Endothelial cell of umbilical vein (primary cell): ENCODE measurements around the gene NR3C2. TPM values are rescaled to one million over a fixed set of nuclear protein-coding genes. Genes with fewer than 3 reads are reported as not detected.

Source experiments
- BruUV-seq: library from RNA; stranded (reverse); fragments of 400-500 nt; replicated peaks from 2 replicates; lab custom pipeline; 2021; lab: Mats Ljungman, UMichigan
- CTCF ChIA-PET: fragments of 300-600, 350-600 bp; sonication (Branson Sonifier 250); formaldehyde crosslinking; loops from one replicate; lab custom pipeline; 2021; ENCODE audit warnings: antibody characterized with exemption, inconsistent platforms; lab: Charles Lee
- POLR2A ChIA-PET: fragments of 300-600, 350-600 bp; sonication (Branson Sonifier 250); formaldehyde crosslinking; loops from one replicate; lab custom pipeline; 2021; ENCODE audit warnings: antibody characterized with exemption, inconsistent platforms; lab: Charles Lee
- DNase-seq: peaks from one replicate; pipeline ENCODE4 v3.0.0-alpha.2; 2011; ENCODE audit warnings: low read depth, low spot score
- FAIRE-seq: peaks from 2 replicates; lab custom pipeline; 2011; peaks lifted over from hg19 to GRCh38; lab: Jason Lieb, UNC
- H2AFZ ChIP-seq: 2 replicates; pipeline ENCODE4 v1.6.0; 2012; ENCODE audit warnings: low read depth, low read length, control low read depth, inconsistent platforms
- H3K27ac ChIP-seq: 2 replicates; pipeline ENCODE4 v1.5.1; 2011; ENCODE audit warnings: low read depth, mild to moderate bottlenecking, control low read depth, low read length, moderate library complexity; ENCODE audit not compliant: insufficient read depth
- H3K27me3 ChIP-seq, 2 experiments: 2 replicates each; pipeline versions ENCODE4 v1.6.0 to v1.6.1; 2011; ENCODE audit warnings: low read length in 2 of 2, mixed read lengths in 1 of 2; ENCODE audit not compliant: control insufficient read depth in 2 of 2, insufficient read depth in 2 of 2
- H3K36me3 ChIP-seq, 2 experiments: 2 replicates in 1 of 2; 3 replicates in 1 of 2; pipeline ENCODE4 v1.5.1; 2011; ENCODE audit warnings: low read length in 2 of 2, mild to moderate bottlenecking in 1 of 2, moderate library complexity in 1 of 2; ENCODE audit not compliant: control insufficient read depth in 2 of 2, insufficient read depth in 2 of 2; ENCODE audit errors: extremely low read depth in 1 of 2
- H3K4me1 ChIP-seq: 3 replicates; pipeline ENCODE4 v1.5.1; 2011; ENCODE audit warnings: mild to moderate bottlenecking, low read length; ENCODE audit not compliant: control insufficient read depth, insufficient read depth; ENCODE audit errors: extremely low read depth
- H3K4me2 ChIP-seq: 2 replicates; pipeline ENCODE4 v1.6.1; 2011; ENCODE audit warnings: low read length, control low read depth, mixed read lengths; ENCODE audit not compliant: insufficient read depth
- H3K4me3 ChIP-seq, 3 experiments: fragments of 200-600 bp in 1 of 3; sonication (generic), shearing (Covaris generic) in 1 of 3; replicated peaks in 1 of 3; 2 replicates each; pipeline ENCODE4 v1.5.1; 2011 to 2016; ENCODE audit warnings: control low read depth in 3 of 3, low read length in 3 of 3, mild to moderate bottlenecking in 2 of 3, inconsistent platforms in 1 of 3, low read depth in 1 of 3, moderate library complexity in 1 of 3; ENCODE audit not compliant: insufficient read depth in 1 of 3
- H3K79me2 ChIP-seq: 2 replicates; pipeline ENCODE4 v1.6.0; 2012; ENCODE audit warnings: low read length, inconsistent platforms; ENCODE audit not compliant: control insufficient read depth, insufficient read depth
- H3K9ac ChIP-seq: replicated peaks from 2 replicates; pipeline ENCODE3; 2011; ENCODE audit warnings: low read length, control low read depth; ENCODE audit not compliant: insufficient read depth; ENCODE audit errors: extremely low read depth
- H3K9me1 ChIP-seq: replicated peaks from 3 replicates; pipeline ENCODE4 v1.6.0; 2011; ENCODE audit warnings: mild to moderate bottlenecking, low read length; ENCODE audit not compliant: control insufficient read depth, insufficient read depth; ENCODE audit errors: extremely low read depth
- H3K9me3 ChIP-seq: replicated peaks from 2 replicates; pipeline ENCODE4 v1.5.1; 2012; ENCODE audit warnings: low read length, inconsistent platforms; ENCODE audit not compliant: control insufficient read depth, insufficient read depth
- H4K20me1 ChIP-seq: replicated peaks from 2 replicates; pipeline ENCODE3; 2011; ENCODE audit warnings: mild to moderate bottlenecking, low read length; ENCODE audit not compliant: control insufficient read depth, insufficient read depth; ENCODE audit errors: extremely low read depth
- CTCF ChIP-seq, 2 donors: IDR thresholded peaks; 1 replicate in 1 of 2; 2 replicates in 1 of 2; pipeline ENCODE4 v1.5.1; 2011; ENCODE audit warnings: low read length in 2 of 2, mild to moderate bottlenecking in 2 of 2, moderate library complexity in 2 of 2, control low read depth in 1 of 2, inconsistent platforms in 1 of 2, low read depth in 1 of 2; ENCODE audit not compliant: insufficient read depth in 1 of 2; ENCODE audit errors: extremely low read depth in 1 of 2
- EZH2 ChIP-seq: IDR thresholded peaks from 2 replicates; pipeline ENCODE4 v1.6.1; 2012; ENCODE audit warnings: borderline replicate concordance, low read depth, mild to moderate bottlenecking, moderate library complexity, low read length, inconsistent platforms; ENCODE audit not compliant: severe bottlenecking
- FOS ChIP-seq: IDR thresholded peaks from 2 replicates; pipeline ENCODE4 v1.6.1; 2011; ENCODE audit warnings: mild to moderate bottlenecking, low read length, moderate library complexity, borderline replicate concordance; ENCODE audit not compliant: insufficient read depth
- GATA2 ChIP-seq: IDR thresholded peaks from 2 replicates; pipeline ENCODE4 v1.7.0; 2011; ENCODE audit warnings: low read depth, mild to moderate bottlenecking, moderate library complexity, mixed read lengths, low read length; ENCODE audit not compliant: insufficient read length, insufficient read depth
- JUN ChIP-seq: IDR thresholded peaks from 2 replicates; pipeline ENCODE4 v1.6.1; 2011; ENCODE audit warnings: borderline replicate concordance, low read depth; ENCODE audit not compliant: insufficient read length, insufficient read depth
- MAX ChIP-seq: IDR thresholded peaks from 2 replicates; pipeline ENCODE4 v1.6.1; 2011; ENCODE audit not compliant: insufficient read depth, insufficient read length
- MYC ChIP-seq: IDR thresholded peaks from one replicate; pipeline ENCODE4 v1.6.1; 2011; ENCODE audit warnings: mild to moderate bottlenecking, low read depth, low read length
- POLR2AphosphoS5 ChIP-seq: IDR thresholded peaks from 2 replicates; pipeline ENCODE4 v1.6.1; 2012; ENCODE audit warnings: low read depth, mild to moderate bottlenecking, control low read depth, low read length, moderate library complexity; ENCODE audit not compliant: insufficient read depth
- dilution Hi-C: fragments of 300-500 bp; cut with MboI; formaldehyde crosslinking; loops from one replicate; pipeline ENCODE4 v1.15.0; 2019; ENCODE audit warnings: low sequenced_read_pairs; ENCODE audit not compliant: extremely low pct_ligation_motif_present
- intact Hi-C: fragments of 100-400 bp; cut with micrococcal nuclease; formaldehyde crosslinking; loops from one replicate; pipeline ENCODE4 v1.10.0; 2022
- polyA plus RNA-seq, 4 experiments: library from polyadenylated mRNA; depleted of rRNA in 3 of 4; stranded (reverse) in 3 of 4; unstranded in 1 of 4; fragments of >200 nt; gene quantifications; 2 replicates each; pipeline versions ENCODE4 v1.2.1 to v1.2.3, GENCODE V29; 2011 to 2012; ENCODE audit warnings: missing spikeins in 1 of 4
- total RNA-seq: library from RNA; stranded (reverse); gene quantifications from 2 replicates; pipeline ENCODE4 v1.2.3, GENCODE V29; 2021

The NR3C2 gene
- total and polyA plus RNA-seq, 2 donors (not counting 3 experiments of a cell fraction or from before 2014, with no cell fraction given) = 4.8 to 16.4 TPM

- Histone ChIP-seq H4K20me1 (no peaks in the 10 kb centered on the region), H3K4me3 (no peak overlapping the region), H3K9me3 (no peaks in the 10 kb centered on the region), H3K4me1 (no peaks in the 10 kb centered on the region), H3K9me1 (no peaks in the 10 kb centered on the region), H3K27ac (no peak overlapping the region), H3K36me3 (no peaks in the 10 kb centered on the region), H2AFZ (no peak overlapping the region), H3K27me3 (no peaks in the 10 kb centered on the region), H3K9ac (no peak overlapping the region), H3K4me2 (no peak overlapping the region), H3K79me2 (no peaks in the 10 kb centered on the region)
- FAIRE-seq (no peak), DNase-seq (peak; percentile 27)
- ChIA-PET CTCF (no interaction called here), POLR2A (interaction anchor here (0.7 kb wide), 1 partner anchor 84 kb away, joined by 9 read pairs; no protein-coding TSS in a partner anchor)
- intact Hi-C loops = no loop called here
- no peak for TF ChIP-seq GATA2
- no peak for TF ChIP-seq CTCF (IDR thresholded peaks at IDR 0.05; ENCODE audit: extremely low read depth in 1 of 2, insufficient read depth in 1 of 2, low read depth in 1 of 2, low read length in 2 of 2)
- no peak for TF ChIP-seq FOS
- no peak for TF ChIP-seq MYC
- TF ChIP-seq JUN = no peak
- no peak for TF ChIP-seq MAX
- no peak for TF ChIP-seq POLR2AphosphoS5
- no peak for TF ChIP-seq EZH2
- BruUV-seq = no TSS peak
- dilution Hi-C loops = no loop called here
These were observed 153.8 kb downstream of the NR3C2 start for GRCh38 chr4:148288448-148288847.
